ENCODE measurements around the gene PCNT.

- TF ChIP-seq CTCF (IDR thresholded peaks at IDR 0.05; ENCODE audit: insufficient read depth, low read length, poor library complexity, severe bottlenecking): no peak
- TF ChIP-seq EZH2phosphoT487 (conservative IDR thresholded peaks at IDR 0.05; ENCODE audit: low read length): no peak
These were observed 101.6 kb downstream of the PCNT start for GRCh38 chr21:46425571-46425970.

Data from SU-DHL-6 (cell line).